Measurements from ENCODE around the gene LMNTD2.
"Not testable (repeated sequence)": the region's sequence is repeated elsewhere in the genome, so short reads cannot be mapped to it uniquely, and the experiment has no call there.

LMNTD2 gene

DNA sequence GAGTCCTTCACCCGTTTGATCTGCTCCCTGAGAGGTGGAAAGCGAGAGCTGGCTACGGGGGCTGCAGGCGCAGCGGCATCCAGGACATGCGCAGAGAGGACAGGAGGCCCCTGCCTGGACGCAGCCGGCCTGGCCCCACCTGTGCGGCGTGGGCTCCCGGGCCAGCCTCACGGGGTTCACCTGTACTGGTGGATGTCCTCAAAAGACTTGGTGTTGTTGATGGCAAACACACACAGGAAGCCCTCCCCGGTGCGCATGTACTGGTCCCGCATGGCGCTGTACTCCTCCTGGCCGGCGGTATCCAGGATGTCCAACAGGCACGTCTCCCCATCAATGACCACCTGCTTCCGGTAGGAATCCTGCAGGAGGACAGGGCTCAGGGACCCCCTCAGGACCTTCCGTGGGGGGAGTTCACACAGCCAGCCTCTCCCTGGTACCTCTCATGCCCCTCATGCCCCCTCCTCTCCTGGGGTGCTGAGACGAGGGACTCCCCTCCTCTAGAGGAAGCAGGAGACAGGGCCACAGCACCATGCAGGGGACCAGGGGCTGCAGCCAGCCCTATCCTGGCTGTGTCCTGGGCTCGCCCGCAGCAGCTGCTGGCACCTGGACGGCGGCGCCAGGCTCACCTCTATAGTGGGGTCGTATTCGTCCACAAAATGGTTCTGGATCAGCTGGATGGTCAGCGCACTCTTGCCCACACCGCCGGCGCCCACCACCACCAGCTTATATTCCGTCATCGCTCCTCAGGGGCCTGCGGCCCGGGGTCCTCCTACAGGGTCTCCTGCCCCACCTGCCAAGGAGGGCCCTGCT is 26.7 kb downstream of the LMNTD2 start:
- no peak for DNase-seq (ENCODE audit: low read depth)

DNA sequence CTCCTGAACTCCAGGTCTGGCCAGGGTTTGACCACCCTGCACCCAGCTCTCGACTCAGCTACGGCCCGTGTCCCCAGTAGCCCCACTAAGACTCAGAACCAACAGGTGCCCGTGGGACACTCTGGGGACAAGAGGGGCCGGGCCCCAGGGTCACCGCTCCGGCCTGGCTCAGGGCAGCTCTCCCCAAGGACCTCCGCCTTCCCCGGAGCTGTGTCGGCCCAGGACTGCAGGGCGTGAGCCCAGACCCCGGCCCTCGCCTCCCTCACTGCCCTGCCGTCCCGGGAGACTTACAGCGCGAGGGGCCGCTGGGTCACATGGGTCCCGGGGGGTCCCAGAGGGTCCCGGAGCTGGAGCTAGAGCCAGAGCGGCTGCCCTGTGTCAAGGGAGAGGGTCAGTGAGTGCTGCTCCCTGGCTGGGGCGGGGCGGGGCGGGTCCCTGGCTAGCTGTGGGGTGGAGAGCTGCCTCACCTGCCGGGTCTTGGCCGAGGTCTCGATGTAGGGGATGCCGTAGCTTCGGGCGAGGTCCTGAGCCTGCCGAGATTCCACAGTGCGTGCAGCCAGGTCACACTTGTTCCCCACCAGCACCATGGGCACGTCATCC is 27.5 kb downstream of the LMNTD2 start:
- DNase-seq (ENCODE audit: low read depth) = no peak

DNA sequence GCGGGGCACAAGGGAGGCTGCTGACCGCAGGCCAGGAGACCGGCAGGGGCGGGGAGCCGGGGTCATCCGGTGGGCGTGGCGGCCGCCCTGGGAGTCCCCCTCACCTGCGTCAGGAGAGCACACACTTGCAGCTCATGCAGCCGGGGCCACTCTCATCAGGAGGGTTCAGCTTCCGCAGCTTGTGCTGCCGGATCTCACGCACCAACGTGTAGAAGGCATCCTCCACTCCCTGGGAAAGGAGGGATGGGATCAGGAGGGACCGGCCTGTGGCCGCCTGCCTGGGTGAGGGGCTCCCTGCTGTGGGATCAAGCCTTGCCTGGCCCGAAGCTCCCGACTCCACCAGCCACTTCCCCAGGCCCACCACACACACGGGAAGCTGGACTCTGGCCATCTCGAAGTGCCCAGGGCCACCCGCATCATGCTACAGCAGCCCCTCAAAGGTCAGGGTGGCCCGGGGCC is 28.0 kb downstream of the LMNTD2 start:
- DNase-seq (ENCODE audit: low read depth) = no peak

DNA sequence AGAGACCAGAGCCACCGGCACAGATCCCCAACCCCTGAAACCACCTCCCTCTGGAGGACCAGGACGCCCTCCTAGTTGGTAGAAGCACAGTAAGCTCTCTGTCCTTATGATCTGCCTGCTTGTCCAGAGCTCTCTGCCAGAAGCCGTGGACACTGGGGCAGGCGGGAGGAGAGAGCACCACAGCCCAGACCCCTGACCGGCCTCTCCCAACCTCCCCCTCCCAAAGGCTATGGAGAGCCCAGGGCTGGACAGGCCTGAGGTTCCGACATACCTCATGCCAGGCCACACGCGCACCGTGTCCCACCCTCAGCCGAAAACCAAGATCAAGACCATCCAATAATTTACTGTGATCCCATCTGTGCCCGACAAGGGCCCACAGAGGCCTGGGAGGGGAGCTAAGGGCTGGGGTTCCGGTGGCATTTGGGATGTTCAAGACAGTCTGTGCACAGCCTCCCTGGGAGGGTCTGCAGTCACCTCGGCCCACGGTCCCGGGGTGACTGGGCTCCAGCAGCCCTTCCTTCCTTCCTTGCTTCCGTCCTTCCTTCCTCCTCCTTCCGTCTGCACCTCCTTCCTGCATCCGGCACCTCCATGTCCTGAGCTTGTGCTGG is 28.5 kb downstream of the LMNTD2 start:
- DNase-seq (ENCODE audit: low read depth) = no peak

DNA sequence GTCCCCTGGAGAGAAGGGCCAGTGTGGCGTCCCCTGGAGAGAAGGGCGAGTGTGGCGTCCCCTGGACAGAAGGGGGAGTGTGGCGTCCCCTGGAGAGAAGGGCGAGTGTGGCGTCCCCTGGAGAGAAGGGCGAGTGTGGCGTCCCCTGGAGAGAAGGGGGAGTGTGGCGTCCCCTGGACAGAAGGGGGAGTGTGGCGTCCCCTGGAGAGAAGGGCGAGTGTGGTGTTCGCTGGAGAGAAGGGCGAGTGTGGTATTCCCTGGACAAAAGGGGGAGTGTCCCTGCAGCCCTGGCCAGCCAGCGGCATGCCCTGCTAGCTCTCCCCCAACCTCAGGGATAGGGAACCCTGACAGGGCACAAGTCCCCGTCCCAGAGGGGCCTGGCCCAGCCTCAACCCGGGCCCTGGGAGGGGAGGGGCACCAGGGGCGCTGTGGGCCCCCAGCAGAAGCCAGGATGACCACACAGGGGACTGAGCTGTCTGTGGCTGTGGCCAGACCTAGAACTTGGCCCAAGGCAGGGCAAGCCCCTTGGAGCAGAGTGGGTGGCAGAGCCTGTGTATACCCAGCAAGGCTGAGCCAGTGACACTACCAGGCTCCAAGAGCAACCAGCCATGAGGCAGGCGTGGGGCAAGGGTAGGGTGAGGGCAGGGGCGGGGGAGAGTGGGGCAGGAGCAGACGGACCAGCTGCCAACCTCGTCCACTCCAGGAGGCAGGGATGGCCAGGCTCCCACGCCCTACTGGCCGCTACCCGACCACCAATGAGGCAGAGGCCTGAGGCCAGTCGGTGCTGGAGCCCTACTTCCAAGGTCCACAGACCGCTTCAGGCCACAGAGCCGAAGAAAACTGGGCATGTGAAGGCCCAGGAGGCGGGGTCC is 29.3 kb downstream of the LMNTD2 start:
- no peak for DNase-seq (ENCODE audit: low read depth)

DNA sequence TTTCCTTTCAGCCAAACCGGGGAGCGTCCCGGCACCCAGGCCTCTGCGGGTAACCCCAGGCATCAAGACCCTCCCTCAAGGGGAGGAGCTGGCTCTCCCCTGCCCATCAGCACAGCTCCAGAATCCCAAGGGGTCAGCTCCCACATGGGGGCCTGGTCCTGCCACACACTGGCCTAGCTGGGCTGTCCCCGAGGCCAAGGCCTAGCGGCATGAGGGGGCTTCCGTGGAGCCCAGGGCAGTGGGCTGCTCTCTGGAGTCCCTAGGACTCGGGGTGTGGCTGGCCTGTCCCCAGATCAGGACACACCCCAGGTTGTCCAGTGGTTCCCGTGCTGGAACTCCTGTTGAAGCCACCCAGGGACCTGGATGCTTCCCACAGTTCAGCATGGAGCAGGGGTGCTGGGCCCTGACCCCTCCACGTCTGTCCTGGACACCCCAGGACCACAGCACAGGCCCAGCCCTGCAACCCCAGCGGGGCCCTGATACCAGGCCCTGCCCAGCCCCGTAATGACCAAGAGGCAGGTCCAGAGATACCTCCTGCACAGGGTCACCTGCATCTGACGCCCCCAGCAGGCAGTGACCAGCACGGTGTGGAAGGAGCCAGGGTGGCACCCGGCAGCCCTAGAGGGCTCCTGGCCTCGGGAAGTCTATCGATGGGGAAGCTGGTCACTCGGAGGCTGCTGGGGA is 30.7 kb downstream of the LMNTD2 start:
- DNase-seq (ENCODE audit: low read depth) = no peak

DNA sequence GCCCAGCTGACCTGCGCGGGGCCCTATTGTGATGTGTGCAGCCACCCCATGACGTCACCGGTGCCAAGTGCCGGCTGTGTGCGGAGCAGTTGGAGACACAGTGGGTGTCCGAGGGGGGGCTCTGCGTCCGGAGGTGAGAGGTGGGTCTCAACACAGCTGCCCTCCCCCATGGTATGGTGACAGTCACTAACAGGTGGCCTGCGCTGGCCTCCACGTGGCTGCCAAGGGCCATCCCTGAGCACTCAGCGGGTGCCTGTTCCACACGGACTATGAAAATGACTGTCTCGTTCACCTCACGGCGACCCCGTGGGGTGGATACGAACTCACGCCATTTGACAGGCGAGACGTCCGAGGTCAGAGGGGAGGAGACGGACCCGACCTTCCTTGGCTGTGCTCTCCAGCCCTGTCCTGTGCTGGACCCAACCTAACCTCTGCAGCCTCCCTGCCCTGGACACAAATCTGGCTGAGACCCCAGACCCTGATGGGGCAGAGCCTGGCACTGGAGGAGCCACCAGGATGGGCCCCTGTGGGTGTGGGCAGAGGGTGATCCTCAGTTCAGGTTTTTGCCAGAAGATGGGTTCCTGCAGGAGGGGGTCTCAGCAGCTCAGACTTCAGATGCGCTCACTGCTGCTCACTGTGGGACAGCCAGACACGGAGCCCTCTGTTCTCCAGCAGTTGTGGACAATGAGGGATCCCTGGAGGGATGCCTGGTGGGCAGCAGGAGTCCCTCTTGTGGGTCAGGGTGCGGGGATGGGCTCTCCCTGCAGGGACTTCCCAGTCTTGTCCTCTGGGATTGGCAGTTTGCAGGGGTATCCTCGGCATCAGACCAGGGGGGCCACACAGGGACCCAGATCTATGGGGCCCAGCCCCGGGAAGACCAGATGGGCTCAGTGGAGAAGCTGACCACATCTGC is 31.5 kb downstream of the LMNTD2 start:
- no peak for DNase-seq (ENCODE audit: low read depth)

DNA sequence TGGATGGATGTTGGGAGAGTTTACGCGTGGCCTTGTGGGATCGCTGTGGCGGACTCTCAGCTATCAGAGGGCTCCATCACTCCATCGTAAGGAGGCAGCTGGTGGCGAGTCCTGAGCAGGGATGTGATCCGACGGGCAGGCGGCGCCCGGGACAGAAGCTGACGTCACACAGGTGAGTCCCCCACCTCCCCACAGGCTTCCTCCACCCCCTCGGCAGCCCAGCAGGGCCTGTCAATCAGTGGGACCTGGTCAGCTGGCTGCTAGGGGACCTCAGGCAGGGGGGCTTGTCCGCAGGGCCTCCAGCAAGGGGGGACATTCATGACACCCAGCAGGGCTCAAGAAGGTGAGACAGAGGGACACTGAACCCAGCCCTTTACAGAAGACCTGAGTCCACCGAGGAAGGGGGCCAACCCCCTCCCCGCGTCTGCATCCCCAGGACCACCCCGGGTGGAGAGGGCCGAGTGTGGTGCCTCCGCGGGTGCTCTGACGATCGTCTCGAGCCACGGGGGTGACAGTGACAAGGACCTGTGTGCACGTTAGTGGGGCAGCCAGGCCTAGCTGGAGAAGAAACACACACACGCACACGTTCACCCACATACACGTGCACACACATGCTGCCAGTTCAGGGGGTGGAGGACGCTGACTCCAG is 32.2 kb downstream of the LMNTD2 start:
- no peak for DNase-seq (ENCODE audit: low read depth)

DNA sequence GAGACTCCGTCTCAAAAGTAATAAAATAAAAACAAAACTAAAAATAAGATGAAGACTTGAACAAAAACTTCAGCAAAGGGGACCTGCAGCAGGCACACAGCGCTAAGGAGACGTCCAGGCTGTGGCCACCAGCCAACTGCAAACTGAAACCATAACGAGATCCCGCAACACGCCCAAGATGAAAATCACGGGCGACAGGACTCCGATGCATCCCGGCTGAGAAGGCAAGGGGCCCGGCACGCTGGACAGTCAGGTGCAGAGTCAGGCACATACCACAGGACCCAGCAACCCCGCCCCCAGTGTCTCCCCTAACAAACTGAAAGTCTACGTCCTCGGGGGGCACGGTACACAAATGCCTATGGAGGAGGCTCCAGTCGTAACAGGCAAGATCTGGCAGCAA is 34.3 kb downstream of the LMNTD2 start:
- no peak for DNase-seq (ENCODE audit: low read depth)

DNA sequence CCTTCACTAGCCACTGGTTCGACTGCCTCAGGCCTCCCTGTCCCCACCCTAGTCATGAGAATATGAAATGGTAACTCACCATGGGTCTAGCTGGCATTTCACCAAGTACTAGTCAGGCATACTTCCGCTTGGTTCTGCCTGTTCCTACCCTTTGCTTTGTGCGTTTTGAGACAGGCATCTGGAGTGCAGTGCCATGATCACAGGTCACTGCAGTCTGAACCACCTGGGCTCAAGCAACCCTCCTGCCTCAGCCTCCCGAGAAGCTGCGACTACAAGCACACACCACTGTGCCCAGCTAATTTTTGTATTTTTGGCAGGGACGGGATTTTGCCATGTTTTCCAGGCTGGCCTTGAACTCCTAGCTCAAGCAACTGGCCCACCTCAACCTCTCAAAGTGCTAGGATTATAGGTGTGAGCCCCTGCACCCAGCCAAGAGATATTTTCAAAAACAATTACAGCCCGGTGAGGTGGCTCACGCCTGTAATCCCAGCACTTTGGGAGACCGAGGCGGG is 39.3 kb downstream of the LMNTD2 start:
- no peak for DNase-seq (ENCODE audit: low read depth)

DNA sequence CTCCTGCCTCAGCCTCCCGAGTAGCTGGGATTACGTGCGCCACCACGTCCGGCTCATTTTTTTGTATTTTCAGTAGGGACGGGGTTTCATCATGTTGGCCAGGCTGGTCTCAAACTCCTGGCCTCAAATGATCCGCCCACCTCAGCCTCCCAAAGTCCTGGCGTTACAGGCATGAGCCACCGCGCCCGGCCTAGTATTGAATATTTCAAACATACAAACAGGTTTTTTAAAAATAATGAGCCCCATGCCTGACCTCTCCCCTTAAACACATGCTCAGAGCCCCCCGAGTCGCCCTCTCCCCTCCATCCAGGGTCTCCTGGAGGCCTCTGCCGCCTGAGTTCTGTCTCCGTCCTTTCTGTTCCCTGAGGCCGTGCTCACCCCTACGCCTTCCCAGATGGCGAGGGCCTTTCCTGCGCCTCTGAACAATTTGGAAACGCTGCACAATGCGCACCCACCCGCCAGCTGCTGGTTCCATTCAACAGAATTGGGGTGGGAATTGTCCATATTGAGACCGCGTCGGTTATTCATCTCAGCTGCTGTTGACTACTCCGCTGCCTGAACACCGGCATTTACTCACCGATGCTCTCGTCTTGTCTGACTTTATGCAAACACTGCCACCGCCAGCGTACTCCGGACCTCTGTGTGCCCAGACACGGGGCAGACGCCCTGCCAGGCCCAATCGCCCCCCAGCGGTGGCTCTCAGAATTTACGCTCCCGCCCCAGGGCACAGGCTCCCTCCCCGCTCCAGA is 39.9 kb downstream of the LMNTD2 start:
- DNase-seq (ENCODE audit: low read depth) = no peak

DNA sequence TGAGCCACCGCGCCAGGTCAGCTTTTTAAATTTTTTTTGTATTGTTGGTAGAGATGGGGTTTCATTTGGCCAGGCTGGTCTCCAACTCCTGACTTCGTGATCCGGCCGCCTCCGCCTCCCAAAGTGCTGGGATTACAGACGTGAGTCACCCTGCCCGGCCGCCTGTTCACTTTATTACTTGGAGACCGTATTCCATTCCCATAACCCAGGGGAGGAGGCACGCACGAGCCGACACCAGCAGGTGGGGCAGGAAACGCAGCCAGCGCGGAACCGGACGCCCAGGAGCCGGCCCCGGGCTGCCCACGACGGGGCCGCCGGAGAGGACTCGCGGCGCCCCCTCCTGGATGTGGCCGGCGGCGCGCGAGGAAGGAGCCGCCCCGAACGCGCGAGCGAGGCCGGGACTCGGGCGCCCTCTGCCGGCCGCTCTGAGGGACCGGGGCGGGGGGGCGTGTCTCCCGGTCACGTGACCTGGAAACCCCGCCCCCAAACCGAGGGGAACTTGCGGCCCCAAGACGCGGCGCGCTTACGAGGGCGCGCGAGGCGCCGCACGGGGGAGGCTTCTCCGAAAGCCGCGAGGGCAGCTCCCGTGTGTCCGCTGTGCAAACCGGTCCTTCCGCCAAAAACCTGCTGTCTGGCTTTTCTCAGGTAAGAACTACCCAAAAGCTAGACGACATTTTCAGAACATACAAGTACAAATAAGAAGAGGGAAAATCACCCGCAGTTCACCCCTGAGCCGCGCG is 41.9 kb downstream of the LMNTD2 start:
- peak; percentile 71 for DNase-seq (ENCODE audit: low read depth)

DNA sequence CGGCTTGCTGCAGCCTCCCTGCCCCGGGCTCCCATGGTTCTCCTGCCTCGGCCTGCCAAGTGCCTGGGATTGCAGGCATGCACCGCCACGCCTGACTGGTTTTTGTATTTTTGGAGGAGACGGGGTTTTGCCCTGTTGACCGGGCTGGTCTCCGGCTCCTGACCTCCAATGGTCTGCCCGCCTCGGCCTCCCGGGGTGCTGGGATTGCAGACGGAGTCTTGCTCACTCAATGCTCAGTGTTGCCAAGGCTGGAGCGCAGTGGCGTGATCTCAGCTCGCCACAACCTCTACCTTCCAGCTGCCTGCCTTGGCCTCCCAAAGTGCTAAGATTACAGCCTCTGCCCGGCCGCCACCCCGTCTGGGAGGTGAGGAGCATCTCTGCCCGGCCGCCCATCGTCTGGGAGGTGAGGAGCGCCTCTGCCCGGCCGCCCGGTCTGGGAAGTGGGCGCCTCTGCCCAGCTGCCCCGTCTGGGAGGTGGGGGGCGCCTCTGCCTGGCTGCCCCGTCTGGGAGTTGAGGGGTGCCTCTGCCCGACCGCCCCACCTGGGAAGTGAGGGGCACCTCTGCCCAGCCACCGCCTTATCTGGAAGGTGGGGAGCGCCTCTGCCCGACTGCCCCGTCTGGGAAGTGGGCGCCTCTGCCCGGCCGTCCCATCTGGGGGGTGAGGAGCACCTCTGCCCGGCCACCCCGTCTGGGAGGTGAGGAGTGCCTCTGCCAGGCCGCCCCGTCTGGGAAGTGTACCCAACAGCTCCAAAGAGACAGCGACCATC is 43.4 kb downstream of the LMNTD2 start:
- not testable (repeated sequence) for DNase-seq (ENCODE audit: low read depth)

DNA sequence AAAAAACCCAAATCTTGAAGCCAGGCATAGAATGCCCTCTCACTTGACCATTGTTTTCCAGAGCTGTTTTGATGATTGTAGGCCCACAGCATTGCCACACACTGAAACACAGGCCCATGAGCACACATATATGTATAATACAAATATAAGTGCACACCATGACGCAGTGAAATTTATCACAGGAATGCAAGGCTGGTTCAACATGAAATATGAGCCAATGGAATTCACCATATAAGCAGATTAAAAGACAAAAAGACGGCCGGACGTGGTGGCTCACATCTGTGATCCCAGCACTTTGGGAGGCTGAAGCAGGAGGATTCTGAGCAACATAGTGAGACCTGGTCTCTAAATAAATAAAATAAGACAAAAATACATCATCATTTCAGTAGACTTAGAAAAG is 44.1 kb downstream of the LMNTD2 start:
- DNase-seq (ENCODE audit: low read depth) = no peak

DNA sequence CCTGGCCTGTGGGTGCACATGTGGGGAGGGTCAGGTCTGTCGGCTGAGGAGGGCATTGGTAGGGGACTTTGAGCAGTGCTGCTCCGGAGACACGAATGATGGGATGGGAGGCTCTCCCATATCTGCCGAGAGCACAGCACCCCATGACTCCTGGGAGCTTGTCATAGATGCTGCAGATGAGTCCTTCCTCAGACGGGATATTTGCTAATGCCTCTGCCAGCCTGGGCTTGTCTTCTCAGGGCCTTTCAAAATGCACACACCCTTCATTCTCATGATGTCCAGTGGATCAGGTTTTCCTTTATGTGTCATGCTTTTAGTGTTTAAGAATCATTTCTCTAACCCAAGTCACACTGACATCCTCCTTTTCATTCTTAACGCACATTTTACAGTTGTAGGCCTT is 45.4 kb downstream of the LMNTD2 start:
- DNase-seq (ENCODE audit: low read depth) = no peak

DNA sequence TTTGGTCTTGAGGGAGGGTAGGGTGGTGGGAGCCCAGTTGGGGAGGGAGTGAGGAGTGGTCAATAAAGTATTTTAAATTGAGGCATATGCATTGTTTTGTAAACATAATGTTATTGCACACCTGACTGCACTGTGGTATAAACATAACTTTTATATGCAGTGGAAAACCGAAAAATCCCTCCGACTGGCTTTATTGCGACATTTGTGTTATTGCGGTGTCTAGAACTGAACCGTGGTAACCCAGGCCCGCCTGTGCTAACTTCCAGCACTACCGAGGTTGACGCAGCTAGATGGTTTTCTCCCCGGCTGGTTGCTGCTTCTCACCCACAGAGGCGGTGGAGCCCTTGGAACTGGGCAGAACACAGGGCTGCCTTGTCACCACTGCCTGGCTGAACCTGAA is 45.9 kb downstream of the LMNTD2 start:
- DNase-seq (ENCODE audit: low read depth) = no peak

DNA sequence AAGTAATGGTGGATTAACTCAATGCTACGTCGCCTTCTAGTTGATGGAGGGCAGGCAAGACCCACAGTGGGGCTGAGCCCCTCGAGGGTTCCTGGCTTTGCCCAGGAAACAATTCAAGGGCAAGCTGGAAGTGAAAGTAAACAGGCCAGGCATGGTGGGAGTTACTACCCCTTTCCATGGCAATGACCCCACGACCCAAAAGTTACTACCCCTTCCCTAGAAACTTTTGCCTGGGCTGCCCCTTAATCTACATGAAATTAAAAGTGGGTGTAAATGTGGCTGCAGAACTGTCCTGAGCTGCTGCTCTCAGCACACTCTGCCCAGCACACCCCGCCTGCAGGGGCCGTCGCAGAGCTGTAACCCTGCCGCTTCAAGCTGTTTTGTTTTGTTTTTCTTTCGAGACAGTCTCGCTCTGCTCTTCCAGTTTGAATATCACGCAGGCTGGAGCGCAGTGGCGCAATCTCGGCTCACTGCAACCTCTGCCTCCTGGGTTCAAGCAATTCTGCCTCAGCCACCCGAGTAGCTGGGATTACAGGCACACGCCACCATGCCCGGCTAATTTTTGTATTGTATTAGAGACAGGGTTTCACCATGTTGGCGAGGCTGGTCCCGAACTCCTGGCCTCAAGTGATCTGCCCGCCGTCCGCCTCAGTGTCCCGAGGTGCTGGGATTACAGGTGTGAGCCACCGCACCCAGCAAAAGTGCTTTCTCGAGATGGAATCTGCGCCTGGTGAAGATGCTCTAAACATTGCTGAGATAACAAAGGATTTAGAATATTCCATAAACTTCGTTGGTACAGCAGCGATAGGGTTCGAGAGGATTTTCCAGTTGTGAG is 47.6 kb downstream of the LMNTD2 start:
- no peak for DNase-seq (ENCODE audit: low read depth)

Measured in non-pigmented ciliary epithelial cell (primary cell).